HepG2 (cell line): Measurements from ENCODE around the gene RNGTT. TPM values are rescaled to one million over a fixed set of nuclear protein-coding genes. Genes with fewer than 3 reads are reported as not detected.

ENCODE experiments used
- ATAC-seq: fragments of 200-7000 bp; cut with Tn5 transposase; 3 replicates; pipeline ENCODE4 v1.9.1; 2020; ENCODE audit warnings: mild to moderate bottlenecking, moderate library complexity
- BruUV-seq: library from RNA; stranded (reverse); fragments of 400-500 nt; replicated peaks from 2 replicates; lab custom pipeline; 2021; lab: Mats Ljungman, UMichigan
- CTCF ChIA-PET: fragments of 300-600 bp; formaldehyde crosslinking; extraction: SDS; loops from one replicate; lab custom pipeline; 2021; ENCODE audit warnings: low total read pairs, inconsistent platforms, low intra/inter-chr PET ratio; lab: Yijun Ruan, JAX
- POLR2A ChIA-PET: fragments of 350-600 bp; sonication (Branson Sonifier 250); formaldehyde crosslinking; loops from one replicate; lab custom pipeline; 2020; ENCODE audit warnings: antibody characterized with exemption, inconsistent platforms; lab: Yijun Ruan, JAX
- DNase-seq: peaks from one replicate; pipeline ENCODE4 v3.0.0-alpha.2; 2015; ENCODE audit warnings: low spot score
- FAIRE-seq: peaks from 3 replicates; lab custom pipeline; 2011; peaks lifted over from hg19 to GRCh38; lab: Jason Lieb, UNC
- H2AFZ ChIP-seq: one replicate; pipeline ENCODE4 v1.6.1; 2011; ENCODE audit warnings: low read length, inconsistent platforms
- H3K27ac ChIP-seq: fragments of 300-600 bp; 3 replicates; pipeline ENCODE4 v1.8.0; 2011; ENCODE audit warnings: mixed run types, mild to moderate bottlenecking, mixed read lengths, low read length, inconsistent platforms; ENCODE audit not compliant: insufficient read depth; ENCODE audit errors: extremely low read length
- H3K27me3 ChIP-seq, 2 experiments: fragments of 200-600 bp in 1 of 2; 2 replicates in 1 of 2; 3 replicates in 1 of 2; pipeline versions ENCODE4 v1.6.0 to v1.8.0; 2011; ENCODE audit warnings: low read length in 2 of 2, mild to moderate bottlenecking in 2 of 2, moderate library complexity in 2 of 2, inconsistent platforms in 1 of 2; ENCODE audit not compliant: insufficient read depth in 2 of 2, control insufficient read depth in 1 of 2
- H3K36me3 ChIP-seq, 2 experiments: fragments of 200-600 bp in 1 of 2; replicated peaks in 1 of 2; 2 replicates in 1 of 2; 3 replicates in 1 of 2; pipeline versions ENCODE4 v1.5.1 to v1.8.0; 2011; ENCODE audit warnings: low read length in 2 of 2, inconsistent platforms in 1 of 2; ENCODE audit not compliant: insufficient read depth in 2 of 2, control insufficient read depth in 1 of 2
- H3K4me1 ChIP-seq: 2 replicates; pipeline ENCODE4 v1.5.1; 2012; ENCODE audit warnings: low read length, inconsistent platforms; ENCODE audit not compliant: insufficient read depth
- H3K4me2 ChIP-seq: 2 replicates; pipeline ENCODE4 v1.6.0; 2011; ENCODE audit warnings: low read depth, low read length, inconsistent platforms
- H3K4me3 ChIP-seq, 3 experiments: fragments of 200-600 bp in 1 of 3; sonication (generic), shearing (Covaris generic) in 1 of 3; replicated peaks in 1 of 3; 2 replicates each; pipeline ENCODE4 v1.5.1; 2011 to 2016; ENCODE audit warnings: low read length in 3 of 3, inconsistent platforms in 2 of 3, low read depth in 2 of 3, mild to moderate bottlenecking in 2 of 3, control low read depth in 1 of 3, mixed read lengths in 1 of 3; ENCODE audit not compliant: insufficient read depth in 1 of 3
- H3K79me2 ChIP-seq: one replicate; pipeline ENCODE4 v1.6.1; 2011; ENCODE audit warnings: low read length, inconsistent platforms; ENCODE audit not compliant: insufficient read depth
- H3K9ac ChIP-seq: 2 replicates; pipeline ENCODE4 v1.6.0; 2011; ENCODE audit warnings: mild to moderate bottlenecking, low read depth, low read length, inconsistent platforms; ENCODE audit not compliant: insufficient read depth
- H3K9me3 ChIP-seq: 2 replicates; pipeline ENCODE4 v1.5.1; 2012; ENCODE audit warnings: mild to moderate bottlenecking, low read length
- H4K20me1 ChIP-seq: 2 replicates; pipeline ENCODE4 v1.6.0; 2011; ENCODE audit warnings: inconsistent platforms, mild to moderate bottlenecking, low read length, moderate library complexity; ENCODE audit not compliant: insufficient read depth
- DR1 ChIP-seq: sonication (generic); formaldehyde crosslinking; IDR thresholded peaks from 2 replicates; pipeline ENCODE4 v1.8.0; 2021; ENCODE audit warnings: mild to moderate bottlenecking, missing genetic modification reagents, inconsistent platforms
- HHEX ChIP-seq: IDR thresholded peaks from 2 replicates; pipeline ENCODE4 v1.6.1; 2016; ENCODE audit warnings: control low read depth
- NCOR1 ChIP-seq: fragments of 200-600 bp; sonication (generic); IDR thresholded peaks from 2 replicates; pipeline ENCODE4 v1.7.0; 2017; ENCODE audit warnings: antibody characterized with exemption, low read length, borderline replicate concordance
- PHF20 ChIP-seq: sonication (generic); formaldehyde crosslinking; IDR thresholded peaks from 2 replicates; pipeline ENCODE4 v1.5.0; 2020; ENCODE audit warnings: mild to moderate bottlenecking, missing genetic modification reagents
- SNAI1 ChIP-seq: sonication (generic); formaldehyde crosslinking; IDR thresholded peaks from 2 replicates; pipeline ENCODE4 v1.5.0; 2020; ENCODE audit warnings: mild to moderate bottlenecking, missing genetic modification reagents, borderline replicate concordance
- XRCC5 ChIP-seq: fragments of 200-400 bp; formaldehyde crosslinking; optimal IDR thresholded peaks from 2 replicates; pipeline ENCODE3; 2017; ENCODE audit warnings: mild to moderate bottlenecking, low read length
- ZBTB7B ChIP-seq: sonication (generic); formaldehyde crosslinking; IDR thresholded peaks from 2 replicates; pipeline ENCODE4 v1.4.0; 2020; ENCODE audit warnings: missing genetic modification reagents
- ZNF75D ChIP-seq: sonication (generic); formaldehyde crosslinking; IDR thresholded peaks from 2 replicates; pipeline ENCODE4 v1.8.1; 2023; ENCODE audit warnings: missing genetic modification reagents, mild to moderate bottlenecking, borderline replicate concordance
- WGBS: methylation state at CpG from one replicate; pipeline ENCODE4 v1.1.6; 2017; ENCODE audit warnings: low lambda C conversion rate; 5-methylcytosine and 5-hydroxymethylcytosine counted together
- in situ Hi-C: cut with HindIII; loops from 2 replicates; pipeline ENCODE4 v1.10.0; 2017; ENCODE audit warnings: low pct_unique_long_range_greater_than_20kb; ENCODE audit not compliant: extremely low pct_ligation_motif_present
- intact Hi-C: fragments of 100-400 bp; cut with micrococcal nuclease; formaldehyde crosslinking; loops from one replicate; pipeline ENCODE4 v1.10.0; 2022; ENCODE audit not compliant: unreplicated experiment
- polyA plus RNA-seq, 8 experiments: library from polyadenylated mRNA; depleted of rRNA in 3 of 8; stranded (reverse) in 7 of 8; unstranded in 1 of 8; fragments of >200 nt; fragmentation: Illumina TruSeq in 4 of 8; extraction: Trizol in 4 of 8; gene quantifications; 2 replicates each; pipeline versions ENCODE4 v1.2.1 to v1.2.3, GENCODE V29; 2011 to 2016; ENCODE audit warnings: low read depth in 4 of 8, missing spikeins in 1 of 8, mixed read lengths in 1 of 8; ENCODE audit not compliant: insufficient read depth in 1 of 8
- total RNA-seq, 5 experiments: library from RNA; depleted of rRNA; stranded (reverse); fragments of >200 nt; fragmentation: Illumina TruSeq; extraction: Trizol; gene quantifications; 2 replicates each; pipeline ENCODE4 v1.2.3, GENCODE V29; 2016; ENCODE audit warnings: low read depth in 1 of 5
- TF ChIP-seq, protein P1 (sequence below): sonication (generic); formaldehyde crosslinking; IDR thresholded peaks from 2 replicates; pipeline ENCODE4 v1.4.0; 2020; ENCODE audit warnings: mild to moderate bottlenecking, missing genetic modification reagents, borderline replicate concordance
- TF ChIP-seq, protein P2 (sequence below): sonication (generic); formaldehyde crosslinking; IDR thresholded peaks from 2 replicates; pipeline ENCODE4 v1.8.1; 2023; ENCODE audit warnings: mild to moderate bottlenecking, missing genetic modification reagents, borderline replicate concordance
- TF ChIP-seq, protein P3 (sequence below): sonication (generic); formaldehyde crosslinking; IDR thresholded peaks from 2 replicates; pipeline ENCODE4 v1.5.1; 2020; ENCODE audit warnings: mild to moderate bottlenecking, missing genetic modification reagents, moderate library complexity
- TF ChIP-seq, protein P4 (sequence below): IDR thresholded peaks from 2 replicates; pipeline ENCODE4 v1.6.1; 2016
- TF ChIP-seq, protein P5 (sequence below): sonication (generic); formaldehyde crosslinking; IDR thresholded peaks from 2 replicates; pipeline ENCODE4 v1.8.1; 2023; ENCODE audit warnings: missing genetic modification reagents, inconsistent platforms, borderline replicate concordance
- TF ChIP-seq, protein P6 (sequence below): sonication (generic); formaldehyde crosslinking; IDR thresholded peaks from 2 replicates; pipeline ENCODE4 v1.5.1; 2020; ENCODE audit warnings: missing genetic modification reagents, mild to moderate bottlenecking, borderline replicate concordance

The RNGTT gene
- total and polyA plus RNA-seq, 2 of the 13 experiments (the other 11 are each of a cell fraction or from before 2014, with no cell fraction given) = 6.0 to 22.6 TPM

DNA sequence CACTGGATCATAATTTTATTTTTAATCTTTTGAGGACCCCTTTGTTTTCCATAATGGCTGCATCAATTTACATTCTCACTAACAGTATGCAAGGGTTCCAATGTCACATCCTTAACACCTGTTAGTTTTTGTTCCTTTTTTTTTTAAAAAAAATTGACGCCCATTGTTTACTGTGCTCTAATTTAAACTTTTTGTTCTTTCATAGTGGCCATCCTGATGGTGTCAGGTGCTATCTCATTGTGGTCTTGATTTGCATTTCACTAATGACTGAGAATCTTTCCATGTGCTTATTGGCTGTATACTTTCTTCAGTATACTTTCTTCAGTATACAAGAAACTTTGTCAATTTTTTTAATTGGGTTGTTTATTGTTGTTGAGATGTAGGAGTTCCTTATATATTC lies 347.0 kb downstream of the RNGTT start:
- Histone ChIP-seq H3K9me3 (no peaks in the 10 kb centered on the region), H3K4me2 (no peak overlapping the region), H3K4me1 (no peaks in the 10 kb centered on the region), H3K27me3 (no peaks in the 10 kb centered on the region), H3K36me3 (peaks cover 3 to 8% of the 10 kb centered on the region in 2 experiments; a peak in 4 of 5 replicates), H3K9ac (no peak overlapping the region), H3K4me3 (no peak overlapping the region), H4K20me1 (no peaks in the 10 kb centered on the region), H3K79me2 (no peaks in the 10 kb centered on the region), H2AFZ (no peak overlapping the region), H3K27ac (no peak overlapping the region)
- ATAC-seq (no peak), FAIRE-seq (no peak), DNase-seq (no peak)
- ChIA-PET POLR2A (no interaction called here), CTCF (no interaction called here)
- 94% methylated on average over 1 of the region's 1 CpG for WGBS
- no TSS peak for BruUV-seq
- in situ Hi-C loops = no loop called here
- intact Hi-C loops = no loop called here
- TF ChIP-seq, protein P1, sequence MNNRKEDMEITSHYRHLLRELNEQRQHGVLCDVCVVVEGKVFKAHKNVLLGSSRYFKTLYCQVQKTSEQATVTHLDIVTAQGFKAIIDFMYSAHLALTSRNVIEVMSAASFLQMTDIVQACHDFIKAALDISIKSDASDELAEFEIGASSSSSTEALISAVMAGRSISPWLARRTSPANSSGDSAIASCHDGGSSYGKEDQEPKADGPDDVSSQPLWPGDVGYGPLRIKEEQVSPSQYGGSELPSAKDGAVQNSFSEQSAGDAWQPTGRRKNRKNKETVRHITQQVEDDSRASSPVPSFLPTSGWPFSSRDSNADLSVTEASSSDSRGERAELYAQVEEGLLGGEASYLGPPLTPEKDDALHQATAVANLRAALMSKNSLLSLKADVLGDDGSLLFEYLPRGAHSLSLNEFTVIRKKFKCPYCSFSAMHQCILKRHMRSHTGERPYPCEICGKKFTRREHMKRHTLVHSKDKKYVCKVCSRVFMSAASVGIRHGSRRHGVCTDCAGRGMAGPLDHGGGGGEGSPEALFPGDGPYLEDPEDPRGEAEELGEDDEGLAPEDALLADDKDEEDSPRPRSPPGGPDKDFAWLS (CRISPR knock-in tag) = no peak
- TF ChIP-seq, protein P2, sequence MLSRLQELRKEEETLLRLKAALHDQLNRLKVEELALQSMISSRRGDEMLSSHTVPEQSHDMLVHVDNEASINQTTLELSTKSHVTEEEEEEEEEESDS (CRISPR knock-in tag) = no peak
- TF ChIP-seq, protein P3, sequence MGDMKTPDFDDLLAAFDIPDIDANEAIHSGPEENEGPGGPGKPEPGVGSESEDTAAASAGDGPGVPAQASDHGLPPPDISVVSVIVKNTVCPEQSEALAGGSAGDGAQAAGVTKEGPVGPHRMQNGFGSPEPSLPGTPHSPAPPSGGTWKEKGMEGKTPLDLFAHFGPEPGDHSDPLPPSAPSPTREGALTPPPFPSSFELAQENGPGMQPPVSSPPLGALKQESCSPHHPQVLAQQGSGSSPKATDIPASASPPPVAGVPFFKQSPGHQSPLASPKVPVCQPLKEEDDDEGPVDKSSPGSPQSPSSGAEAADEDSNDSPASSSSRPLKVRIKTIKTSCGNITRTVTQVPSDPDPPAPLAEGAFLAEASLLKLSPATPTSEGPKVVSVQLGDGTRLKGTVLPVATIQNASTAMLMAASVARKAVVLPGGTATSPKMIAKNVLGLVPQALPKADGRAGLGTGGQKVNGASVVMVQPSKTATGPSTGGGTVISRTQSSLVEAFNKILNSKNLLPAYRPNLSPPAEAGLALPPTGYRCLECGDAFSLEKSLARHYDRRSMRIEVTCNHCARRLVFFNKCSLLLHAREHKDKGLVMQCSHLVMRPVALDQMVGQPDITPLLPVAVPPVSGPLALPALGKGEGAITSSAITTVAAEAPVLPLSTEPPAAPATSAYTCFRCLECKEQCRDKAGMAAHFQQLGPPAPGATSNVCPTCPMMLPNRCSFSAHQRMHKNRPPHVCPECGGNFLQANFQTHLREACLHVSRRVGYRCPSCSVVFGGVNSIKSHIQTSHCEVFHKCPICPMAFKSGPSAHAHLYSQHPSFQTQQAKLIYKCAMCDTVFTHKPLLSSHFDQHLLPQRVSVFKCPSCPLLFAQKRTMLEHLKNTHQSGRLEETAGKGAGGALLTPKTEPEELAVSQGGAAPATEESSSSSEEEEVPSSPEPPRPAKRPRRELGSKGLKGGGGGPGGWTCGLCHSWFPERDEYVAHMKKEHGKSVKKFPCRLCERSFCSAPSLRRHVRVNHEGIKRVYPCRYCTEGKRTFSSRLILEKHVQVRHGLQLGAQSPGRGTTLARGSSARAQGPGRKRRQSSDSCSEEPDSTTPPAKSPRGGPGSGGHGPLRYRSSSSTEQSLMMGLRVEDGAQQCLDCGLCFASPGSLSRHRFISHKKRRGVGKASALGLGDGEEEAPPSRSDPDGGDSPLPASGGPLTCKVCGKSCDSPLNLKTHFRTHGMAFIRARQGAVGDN (CRISPR knock-in tag) = no peak
- TF ChIP-seq, protein P4, sequence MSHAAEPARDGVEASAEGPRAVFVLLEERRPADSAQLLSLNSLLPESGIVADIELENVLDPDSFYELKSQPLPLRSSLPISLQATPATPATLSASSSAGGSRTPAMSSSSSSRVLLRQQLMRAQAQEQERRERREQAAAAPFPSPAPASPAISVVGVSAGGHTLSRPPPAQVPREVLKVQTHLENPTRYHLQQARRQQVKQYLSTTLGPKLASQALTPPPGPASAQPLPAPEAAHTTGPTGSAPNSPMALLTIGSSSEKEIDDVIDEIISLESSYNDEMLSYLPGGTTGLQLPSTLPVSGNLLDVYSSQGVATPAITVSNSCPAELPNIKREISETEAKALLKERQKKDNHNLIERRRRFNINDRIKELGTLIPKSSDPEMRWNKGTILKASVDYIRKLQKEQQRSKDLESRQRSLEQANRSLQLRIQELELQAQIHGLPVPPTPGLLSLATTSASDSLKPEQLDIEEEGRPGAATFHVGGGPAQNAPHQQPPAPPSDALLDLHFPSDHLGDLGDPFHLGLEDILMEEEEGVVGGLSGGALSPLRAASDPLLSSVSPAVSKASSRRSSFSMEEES (CRISPR knock-in tag) = no peak
- TF ChIP-seq HHEX (CRISPR knock-in tag) = no peak
- no peak for TF ChIP-seq PHF20
- TF ChIP-seq SNAI1 (CRISPR knock-in tag) = no peak
- TF ChIP-seq, protein P5, sequence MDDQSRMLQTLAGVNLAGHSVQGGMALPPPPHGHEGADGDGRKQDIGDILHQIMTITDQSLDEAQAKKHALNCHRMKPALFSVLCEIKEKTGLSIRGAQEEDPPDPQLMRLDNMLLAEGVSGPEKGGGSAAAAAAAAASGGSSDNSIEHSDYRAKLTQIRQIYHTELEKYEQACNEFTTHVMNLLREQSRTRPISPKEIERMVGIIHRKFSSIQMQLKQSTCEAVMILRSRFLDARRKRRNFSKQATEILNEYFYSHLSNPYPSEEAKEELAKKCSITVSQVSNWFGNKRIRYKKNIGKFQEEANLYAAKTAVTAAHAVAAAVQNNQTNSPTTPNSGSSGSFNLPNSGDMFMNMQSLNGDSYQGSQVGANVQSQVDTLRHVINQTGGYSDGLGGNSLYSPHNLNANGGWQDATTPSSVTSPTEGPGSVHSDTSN (CRISPR knock-in tag) = no peak
- no peak for TF ChIP-seq ZNF75D (CRISPR knock-in tag)
- no peak for TF ChIP-seq NCOR1
- TF ChIP-seq, protein P6, sequence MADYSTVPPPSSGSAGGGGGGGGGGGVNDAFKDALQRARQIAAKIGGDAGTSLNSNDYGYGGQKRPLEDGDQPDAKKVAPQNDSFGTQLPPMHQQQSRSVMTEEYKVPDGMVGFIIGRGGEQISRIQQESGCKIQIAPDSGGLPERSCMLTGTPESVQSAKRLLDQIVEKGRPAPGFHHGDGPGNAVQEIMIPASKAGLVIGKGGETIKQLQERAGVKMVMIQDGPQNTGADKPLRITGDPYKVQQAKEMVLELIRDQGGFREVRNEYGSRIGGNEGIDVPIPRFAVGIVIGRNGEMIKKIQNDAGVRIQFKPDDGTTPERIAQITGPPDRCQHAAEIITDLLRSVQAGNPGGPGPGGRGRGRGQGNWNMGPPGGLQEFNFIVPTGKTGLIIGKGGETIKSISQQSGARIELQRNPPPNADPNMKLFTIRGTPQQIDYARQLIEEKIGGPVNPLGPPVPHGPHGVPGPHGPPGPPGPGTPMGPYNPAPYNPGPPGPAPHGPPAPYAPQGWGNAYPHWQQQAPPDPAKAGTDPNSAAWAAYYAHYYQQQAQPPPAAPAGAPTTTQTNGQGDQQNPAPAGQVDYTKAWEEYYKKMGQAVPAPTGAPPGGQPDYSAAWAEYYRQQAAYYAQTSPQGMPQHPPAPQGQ (CRISPR knock-in tag) = no peak
- no peak for TF ChIP-seq ZBTB7B (CRISPR knock-in tag)
- no peak for TF ChIP-seq DR1 (CRISPR knock-in tag)
- TF ChIP-seq XRCC5 = no peak
